ENCODE measurements around the gene NPB.

Gene NPB

DNA sequence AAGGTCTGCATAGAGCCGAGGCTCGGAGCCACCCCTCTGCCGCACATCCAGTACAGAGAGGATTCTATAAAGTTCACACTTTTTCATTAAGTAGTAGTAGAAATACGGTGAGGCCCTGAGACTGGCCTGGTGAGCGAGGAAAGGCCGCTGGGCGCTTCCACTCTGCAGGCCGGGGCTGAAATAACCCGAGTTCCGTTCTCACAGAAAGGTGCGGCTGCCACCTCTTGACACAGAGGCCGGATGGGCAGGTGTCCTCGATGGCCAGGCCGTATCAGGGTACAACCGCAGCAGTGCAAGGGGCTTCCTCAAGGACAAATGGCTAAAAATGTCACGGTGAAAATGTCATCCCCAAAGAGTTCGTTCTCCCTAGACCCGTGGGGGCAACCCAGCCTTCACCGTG lies 9.9 kb downstream of the NPB start:
- no peak for TF ChIP-seq TAF1 (IDR thresholded peaks at IDR 0.05; ENCODE audit: borderline replicate concordance, insufficient read depth, low read length)
- TF ChIP-seq POLR2AphosphoS5 (IDR thresholded peaks at IDR 0.05; ENCODE audit: low read depth, low read length) = no peak
- TF ChIP-seq, protein P1, sequence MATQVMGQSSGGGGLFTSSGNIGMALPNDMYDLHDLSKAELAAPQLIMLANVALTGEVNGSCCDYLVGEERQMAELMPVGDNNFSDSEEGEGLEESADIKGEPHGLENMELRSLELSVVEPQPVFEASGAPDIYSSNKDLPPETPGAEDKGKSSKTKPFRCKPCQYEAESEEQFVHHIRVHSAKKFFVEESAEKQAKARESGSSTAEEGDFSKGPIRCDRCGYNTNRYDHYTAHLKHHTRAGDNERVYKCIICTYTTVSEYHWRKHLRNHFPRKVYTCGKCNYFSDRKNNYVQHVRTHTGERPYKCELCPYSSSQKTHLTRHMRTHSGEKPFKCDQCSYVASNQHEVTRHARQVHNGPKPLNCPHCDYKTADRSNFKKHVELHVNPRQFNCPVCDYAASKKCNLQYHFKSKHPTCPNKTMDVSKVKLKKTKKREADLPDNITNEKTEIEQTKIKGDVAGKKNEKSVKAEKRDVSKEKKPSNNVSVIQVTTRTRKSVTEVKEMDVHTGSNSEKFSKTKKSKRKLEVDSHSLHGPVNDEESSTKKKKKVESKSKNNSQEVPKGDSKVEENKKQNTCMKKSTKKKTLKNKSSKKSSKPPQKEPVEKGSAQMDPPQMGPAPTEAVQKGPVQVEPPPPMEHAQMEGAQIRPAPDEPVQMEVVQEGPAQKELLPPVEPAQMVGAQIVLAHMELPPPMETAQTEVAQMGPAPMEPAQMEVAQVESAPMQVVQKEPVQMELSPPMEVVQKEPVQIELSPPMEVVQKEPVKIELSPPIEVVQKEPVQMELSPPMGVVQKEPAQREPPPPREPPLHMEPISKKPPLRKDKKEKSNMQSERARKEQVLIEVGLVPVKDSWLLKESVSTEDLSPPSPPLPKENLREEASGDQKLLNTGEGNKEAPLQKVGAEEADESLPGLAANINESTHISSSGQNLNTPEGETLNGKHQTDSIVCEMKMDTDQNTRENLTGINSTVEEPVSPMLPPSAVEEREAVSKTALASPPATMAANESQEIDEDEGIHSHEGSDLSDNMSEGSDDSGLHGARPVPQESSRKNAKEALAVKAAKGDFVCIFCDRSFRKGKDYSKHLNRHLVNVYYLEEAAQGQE (IDR thresholded peaks at IDR 0.05; ENCODE audit: insufficient read depth in 1 of 2, low read depth in 2 of 2, low read length in 2 of 2) = no peak
- TF ChIP-seq SIN3A (IDR thresholded peaks at IDR 0.05; ENCODE audit: borderline replicate concordance, insufficient read depth, low read length) = no peak
- TF ChIP-seq FOXP2 (optimal IDR thresholded peaks at IDR 0.05; ENCODE audit: borderline replicate concordance, extremely low read depth, extremely low read length, insufficient read depth) = no peak

DNA sequence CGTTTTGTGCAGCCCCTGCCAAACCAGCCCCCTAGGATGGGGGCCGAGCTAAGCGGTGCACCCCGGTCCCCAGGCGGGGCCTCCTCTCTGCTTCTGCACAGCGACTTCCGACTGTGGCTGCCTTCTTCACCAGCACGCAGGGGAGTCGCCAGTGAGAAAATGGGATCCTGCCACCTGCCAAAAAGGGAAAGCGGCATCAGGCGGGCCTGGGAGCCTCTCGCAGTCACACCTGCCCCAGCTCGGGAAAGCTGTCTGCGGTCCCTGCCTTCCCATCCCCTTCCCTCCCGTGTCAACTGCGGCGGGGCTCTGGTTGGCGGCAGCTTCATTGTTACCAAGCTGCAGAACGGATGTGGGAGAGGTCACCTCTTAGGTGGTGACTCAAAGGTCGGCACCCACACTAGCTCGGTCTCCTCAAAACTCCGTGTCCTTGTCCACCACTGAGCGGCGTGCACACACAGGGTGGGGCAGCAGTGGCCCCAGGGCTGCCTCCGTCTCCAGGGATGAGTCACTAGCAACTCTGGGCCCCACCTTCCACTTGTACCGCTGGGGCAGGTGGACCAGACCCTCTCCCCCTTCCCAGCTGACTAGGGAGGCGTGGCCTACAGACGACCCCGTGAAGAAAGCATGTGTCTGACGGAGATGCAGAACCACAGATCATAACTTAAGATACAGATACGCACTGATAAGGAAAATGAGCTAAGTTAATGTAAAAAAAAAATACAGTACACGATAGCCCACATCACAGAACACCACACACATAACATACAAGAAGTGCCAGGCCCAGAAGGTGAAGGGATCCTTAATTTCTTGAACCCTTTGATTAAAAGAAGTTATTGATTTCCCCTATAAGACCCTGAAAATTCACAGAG lies 10.6 kb downstream of the NPB start:
- TF ChIP-seq FOXP2 (optimal IDR thresholded peaks at IDR 0.05; ENCODE audit: borderline replicate concordance, extremely low read depth, extremely low read length, insufficient read depth) (no peak), TAF1 (IDR thresholded peaks at IDR 0.05; ENCODE audit: borderline replicate concordance, insufficient read depth, low read length) (no peak), SIN3A (IDR thresholded peaks at IDR 0.05; ENCODE audit: borderline replicate concordance, insufficient read depth, low read length) (no peak), POLR2AphosphoS5 (IDR thresholded peaks at IDR 0.05; ENCODE audit: low read depth, low read length) (no peak)
- TF ChIP-seq, protein P1 (IDR thresholded peaks at IDR 0.05; ENCODE audit: insufficient read depth in 1 of 2, low read depth in 2 of 2, low read length in 2 of 2) = no peak

DNA sequence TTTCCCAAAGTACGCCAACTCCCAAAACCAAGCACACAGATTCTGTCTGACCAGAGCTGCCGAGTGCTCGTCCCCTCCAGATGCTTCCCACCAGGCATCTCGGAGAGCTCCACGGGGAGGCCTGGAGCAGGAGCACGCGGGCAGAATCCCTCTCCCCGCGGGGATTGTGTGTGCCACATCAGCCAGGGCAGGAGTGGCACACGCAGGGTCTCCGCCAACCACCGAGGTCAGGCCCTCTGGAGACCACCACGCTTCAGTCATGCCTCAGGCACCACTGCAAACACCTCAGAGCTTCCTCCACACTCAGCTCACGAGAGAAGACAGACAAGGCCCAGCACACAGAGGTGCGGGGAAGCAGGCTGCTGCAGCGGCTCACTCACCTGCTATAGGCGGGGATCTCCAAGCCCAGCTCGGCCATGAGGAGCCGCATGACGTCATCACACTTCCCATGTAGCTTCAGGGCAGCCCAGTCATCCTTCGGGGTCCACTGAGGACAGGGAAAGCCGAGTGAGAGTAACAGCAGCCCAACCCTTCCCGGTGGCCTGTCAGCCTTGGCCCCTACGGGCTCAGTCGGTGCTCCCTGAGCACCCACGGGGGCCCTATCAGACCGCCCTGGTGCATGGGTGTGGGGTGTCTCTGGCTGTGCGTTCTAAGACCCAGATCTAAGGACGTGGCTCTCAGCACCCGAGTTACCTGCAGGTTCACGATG lies 11.5 kb downstream of the NPB start:
- TF ChIP-seq SIN3A (IDR thresholded peaks at IDR 0.05; ENCODE audit: borderline replicate concordance, insufficient read depth, low read length) (no peak), TAF1 (IDR thresholded peaks at IDR 0.05; ENCODE audit: borderline replicate concordance, insufficient read depth, low read length) (no peak), FOXP2 (optimal IDR thresholded peaks at IDR 0.05; ENCODE audit: borderline replicate concordance, extremely low read depth, extremely low read length, insufficient read depth) (no peak)
- TF ChIP-seq, protein P1 (IDR thresholded peaks at IDR 0.05; ENCODE audit: insufficient read depth in 1 of 2, low read depth in 2 of 2, low read length in 2 of 2) = no peak

DNA sequence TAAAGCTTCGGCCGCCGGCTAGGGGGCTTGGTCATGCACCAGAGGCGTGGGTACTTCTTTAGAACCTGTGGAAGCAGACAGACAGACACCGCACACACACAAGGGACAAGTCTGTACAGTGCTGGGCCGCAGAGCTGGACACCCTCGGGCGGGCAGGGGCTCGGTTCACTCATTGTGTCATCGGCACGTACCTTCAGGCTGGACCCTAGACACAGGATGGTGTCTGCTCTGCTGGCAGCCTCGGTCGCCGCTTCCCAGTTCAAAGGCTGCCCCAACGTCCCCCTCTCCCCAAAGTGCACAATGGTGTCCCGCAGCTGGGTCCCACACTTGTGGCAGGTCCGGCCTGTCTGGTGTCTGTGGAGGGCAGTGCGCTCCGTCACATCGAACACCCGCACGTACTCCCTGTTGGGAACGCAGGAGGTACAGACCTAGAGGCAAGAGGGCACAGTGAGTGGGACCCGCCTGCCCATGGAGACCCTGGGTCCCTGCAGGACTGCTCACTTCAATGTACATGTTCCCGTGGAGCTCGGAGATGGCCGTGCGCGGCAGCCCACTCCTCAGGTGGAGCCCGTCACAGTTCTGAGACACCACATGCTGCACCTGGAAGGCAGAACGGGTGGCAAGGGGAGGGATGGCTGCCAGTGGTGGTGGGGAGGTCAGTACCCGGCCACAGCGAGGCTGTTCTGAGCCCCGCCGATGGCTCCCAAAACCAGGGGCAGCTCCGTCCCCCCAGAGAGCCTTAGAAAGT lies 12.2 kb downstream of the NPB start:
- TF ChIP-seq FOXP2 (optimal IDR thresholded peaks at IDR 0.05; ENCODE audit: borderline replicate concordance, extremely low read depth, extremely low read length, insufficient read depth) (no peak), SIN3A (IDR thresholded peaks at IDR 0.05; ENCODE audit: borderline replicate concordance, insufficient read depth, low read length) (no peak), TAF1 (IDR thresholded peaks at IDR 0.05; ENCODE audit: borderline replicate concordance, insufficient read depth, low read length) (no peak), POLR2AphosphoS5 (IDR thresholded peaks at IDR 0.05; ENCODE audit: low read depth, low read length) (no peak)
- TF ChIP-seq, protein P1 (IDR thresholded peaks at IDR 0.05; ENCODE audit: insufficient read depth in 1 of 2, low read depth in 2 of 2, low read length in 2 of 2) = no peak
